ENCODE measurements around the gene TSPAN32.

The TSPAN32 gene

DNA sequence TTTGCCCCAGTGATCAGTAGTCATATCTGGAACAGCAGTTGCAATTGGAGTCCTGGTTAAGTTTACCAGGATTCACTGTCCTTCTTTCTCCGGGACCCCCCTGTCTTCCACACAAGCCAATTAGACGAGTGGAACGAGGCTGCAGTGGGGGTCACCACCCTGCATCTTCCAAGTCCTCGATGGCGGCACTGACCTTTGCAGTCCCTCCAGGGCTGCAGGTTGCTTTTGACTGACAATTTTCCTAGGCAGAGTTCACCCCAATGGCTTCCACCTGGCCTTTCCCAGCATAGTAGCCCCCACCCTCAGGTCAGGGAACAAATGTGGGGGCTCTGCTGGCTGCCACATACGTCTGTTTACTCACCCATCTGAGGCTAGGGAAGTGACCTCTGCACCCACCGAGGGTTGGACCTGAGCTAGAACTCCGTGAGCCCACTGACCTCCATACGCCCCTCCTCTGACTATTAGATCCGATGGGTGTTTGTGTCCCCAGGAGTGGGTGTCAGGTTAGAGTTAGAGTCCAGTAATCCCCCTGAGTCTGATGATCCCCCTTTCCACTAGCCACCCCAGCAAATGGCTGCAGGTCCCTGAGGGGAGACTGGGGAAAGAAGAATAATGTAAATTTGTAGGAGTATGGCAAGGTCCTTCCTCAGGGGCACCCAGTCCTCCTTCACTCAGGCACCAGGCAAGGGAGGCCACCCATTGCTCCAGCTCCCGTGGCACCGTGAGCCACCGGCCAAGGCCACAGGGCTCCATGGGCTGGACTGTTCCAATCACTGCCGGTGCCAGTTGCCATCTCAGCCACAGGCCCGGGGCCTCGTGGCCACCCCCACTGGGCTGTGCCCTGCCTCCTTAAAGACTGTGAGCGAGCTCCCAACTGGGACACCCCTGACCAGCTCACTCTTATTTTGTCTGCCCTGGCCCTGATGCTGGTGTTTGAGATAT is 5.6 kb upstream of the TSPAN32 start (continued):
- TF ChIP-seq, protein P1, sequence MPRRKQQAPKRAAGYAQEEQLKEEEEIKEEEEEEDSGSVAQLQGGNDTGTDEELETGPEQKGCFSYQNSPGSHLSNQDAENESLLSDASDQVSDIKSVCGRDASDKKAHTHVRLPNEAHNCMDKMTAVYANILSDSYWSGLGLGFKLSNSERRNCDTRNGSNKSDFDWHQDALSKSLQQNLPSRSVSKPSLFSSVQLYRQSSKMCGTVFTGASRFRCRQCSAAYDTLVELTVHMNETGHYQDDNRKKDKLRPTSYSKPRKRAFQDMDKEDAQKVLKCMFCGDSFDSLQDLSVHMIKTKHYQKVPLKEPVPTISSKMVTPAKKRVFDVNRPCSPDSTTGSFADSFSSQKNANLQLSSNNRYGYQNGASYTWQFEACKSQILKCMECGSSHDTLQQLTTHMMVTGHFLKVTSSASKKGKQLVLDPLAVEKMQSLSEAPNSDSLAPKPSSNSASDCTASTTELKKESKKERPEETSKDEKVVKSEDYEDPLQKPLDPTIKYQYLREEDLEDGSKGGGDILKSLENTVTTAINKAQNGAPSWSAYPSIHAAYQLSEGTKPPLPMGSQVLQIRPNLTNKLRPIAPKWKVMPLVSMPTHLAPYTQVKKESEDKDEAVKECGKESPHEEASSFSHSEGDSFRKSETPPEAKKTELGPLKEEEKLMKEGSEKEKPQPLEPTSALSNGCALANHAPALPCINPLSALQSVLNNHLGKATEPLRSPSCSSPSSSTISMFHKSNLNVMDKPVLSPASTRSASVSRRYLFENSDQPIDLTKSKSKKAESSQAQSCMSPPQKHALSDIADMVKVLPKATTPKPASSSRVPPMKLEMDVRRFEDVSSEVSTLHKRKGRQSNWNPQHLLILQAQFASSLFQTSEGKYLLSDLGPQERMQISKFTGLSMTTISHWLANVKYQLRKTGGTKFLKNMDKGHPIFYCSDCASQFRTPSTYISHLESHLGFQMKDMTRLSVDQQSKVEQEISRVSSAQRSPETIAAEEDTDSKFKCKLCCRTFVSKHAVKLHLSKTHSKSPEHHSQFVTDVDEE (CRISPR knock-in tag; IDR thresholded peaks at IDR 0.05): no peak
- TF ChIP-seq, protein P2, sequence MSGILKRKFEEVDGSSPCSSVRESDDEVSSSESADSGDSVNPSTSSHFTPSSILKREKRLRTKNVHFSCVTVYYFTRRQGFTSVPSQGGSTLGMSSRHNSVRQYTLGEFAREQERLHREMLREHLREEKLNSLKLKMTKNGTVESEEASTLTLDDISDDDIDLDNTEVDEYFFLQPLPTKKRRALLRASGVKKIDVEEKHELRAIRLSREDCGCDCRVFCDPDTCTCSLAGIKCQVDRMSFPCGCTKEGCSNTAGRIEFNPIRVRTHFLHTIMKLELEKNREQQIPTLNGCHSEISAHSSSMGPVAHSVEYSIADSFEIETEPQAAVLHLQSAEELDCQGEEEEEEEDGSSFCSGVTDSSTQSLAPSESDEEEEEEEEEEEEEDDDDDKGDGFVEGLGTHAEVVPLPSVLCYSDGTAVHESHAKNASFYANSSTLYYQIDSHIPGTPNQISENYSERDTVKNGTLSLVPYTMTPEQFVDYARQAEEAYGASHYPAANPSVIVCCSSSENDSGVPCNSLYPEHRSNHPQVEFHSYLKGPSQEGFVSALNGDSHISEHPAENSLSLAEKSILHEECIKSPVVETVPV (CRISPR knock-in tag; IDR thresholded peaks at IDR 0.05): no peak
- TF ChIP-seq, protein P3, sequence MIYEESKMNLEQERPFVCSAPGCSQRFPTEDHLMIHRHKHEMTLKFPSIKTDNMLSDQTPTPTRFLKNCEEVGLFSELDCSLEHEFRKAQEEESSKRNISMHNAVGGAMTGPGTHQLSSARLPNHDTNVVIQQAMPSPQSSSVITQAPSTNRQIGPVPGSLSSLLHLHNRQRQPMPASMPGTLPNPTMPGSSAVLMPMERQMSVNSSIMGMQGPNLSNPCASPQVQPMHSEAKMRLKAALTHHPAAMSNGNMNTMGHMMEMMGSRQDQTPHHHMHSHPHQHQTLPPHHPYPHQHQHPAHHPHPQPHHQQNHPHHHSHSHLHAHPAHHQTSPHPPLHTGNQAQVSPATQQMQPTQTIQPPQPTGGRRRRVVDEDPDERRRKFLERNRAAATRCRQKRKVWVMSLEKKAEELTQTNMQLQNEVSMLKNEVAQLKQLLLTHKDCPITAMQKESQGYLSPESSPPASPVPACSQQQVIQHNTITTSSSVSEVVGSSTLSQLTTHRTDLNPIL (CRISPR knock-in tag; IDR thresholded peaks at IDR 0.05; ENCODE audit: low read depth): no peak
- no peak for TF ChIP-seq ZFP30 (CRISPR knock-in tag; IDR thresholded peaks at IDR 0.05)
- no peak for TF ChIP-seq GLIS3 (CRISPR knock-in tag; IDR thresholded peaks at IDR 0.05)
- no peak for TF ChIP-seq CSDC2 (CRISPR knock-in tag; IDR thresholded peaks at IDR 0.05)
- TF ChIP-seq ISL1 (CRISPR knock-in tag; IDR thresholded peaks at IDR 0.05): no peak
- no peak for TF ChIP-seq ARNTL (CRISPR knock-in tag; IDR thresholded peaks at IDR 0.05; ENCODE audit: borderline replicate concordance, low read depth)
- no peak for TF ChIP-seq RARB (CRISPR knock-in tag; IDR thresholded peaks at IDR 0.05)

DNA sequence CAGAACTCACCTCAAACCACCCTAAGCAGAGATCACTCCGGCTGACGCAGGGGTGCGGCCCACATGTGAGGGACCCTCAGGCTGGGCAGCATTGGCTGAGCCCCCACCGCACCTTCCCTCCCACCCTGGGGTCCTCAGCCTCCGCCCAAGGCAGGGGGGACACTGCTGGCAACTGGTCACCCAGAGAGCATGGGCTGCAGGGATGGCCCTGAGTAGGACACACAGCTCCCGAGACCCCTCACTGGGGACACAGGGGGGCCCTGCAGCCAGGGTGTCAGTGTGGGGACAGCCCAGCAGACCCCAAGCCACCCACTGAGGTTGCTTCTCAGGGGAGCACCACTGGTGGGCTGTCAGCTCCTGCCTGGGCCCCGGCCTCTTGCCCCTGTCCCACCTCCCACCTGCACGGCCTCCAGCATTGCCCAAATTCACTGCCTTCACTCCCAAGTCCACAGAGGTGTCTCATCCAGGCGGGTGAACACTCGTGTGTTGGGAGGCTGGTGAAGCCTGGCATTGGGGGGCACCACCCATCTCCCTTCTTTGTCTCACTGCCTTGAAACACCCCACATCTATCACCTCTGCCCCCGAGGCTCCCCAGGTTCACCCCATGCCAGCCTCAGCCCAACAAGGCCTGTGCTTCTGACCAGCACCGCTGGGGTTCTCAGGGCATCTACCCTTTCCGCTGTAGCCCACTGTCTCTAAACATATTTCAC is 4.7 kb upstream of the TSPAN32 start:
- TF ChIP-seq, protein P3 (CRISPR knock-in tag; IDR thresholded peaks at IDR 0.05; ENCODE audit: low read depth): no peak
- no peak for TF ChIP-seq ISL1 (CRISPR knock-in tag; IDR thresholded peaks at IDR 0.05)
- no peak for TF ChIP-seq CSDC2 (CRISPR knock-in tag; IDR thresholded peaks at IDR 0.05)
- TF ChIP-seq ZNF70 (CRISPR knock-in tag; IDR thresholded peaks at IDR 0.05): no peak
- no peak for TF ChIP-seq GLIS3 (CRISPR knock-in tag; IDR thresholded peaks at IDR 0.05)
- no peak for TF ChIP-seq ZC3H10 (CRISPR knock-in tag; IDR thresholded peaks at IDR 0.05)
- TF ChIP-seq, protein P2 (CRISPR knock-in tag; IDR thresholded peaks at IDR 0.05): no peak
- TF ChIP-seq, protein P4, sequence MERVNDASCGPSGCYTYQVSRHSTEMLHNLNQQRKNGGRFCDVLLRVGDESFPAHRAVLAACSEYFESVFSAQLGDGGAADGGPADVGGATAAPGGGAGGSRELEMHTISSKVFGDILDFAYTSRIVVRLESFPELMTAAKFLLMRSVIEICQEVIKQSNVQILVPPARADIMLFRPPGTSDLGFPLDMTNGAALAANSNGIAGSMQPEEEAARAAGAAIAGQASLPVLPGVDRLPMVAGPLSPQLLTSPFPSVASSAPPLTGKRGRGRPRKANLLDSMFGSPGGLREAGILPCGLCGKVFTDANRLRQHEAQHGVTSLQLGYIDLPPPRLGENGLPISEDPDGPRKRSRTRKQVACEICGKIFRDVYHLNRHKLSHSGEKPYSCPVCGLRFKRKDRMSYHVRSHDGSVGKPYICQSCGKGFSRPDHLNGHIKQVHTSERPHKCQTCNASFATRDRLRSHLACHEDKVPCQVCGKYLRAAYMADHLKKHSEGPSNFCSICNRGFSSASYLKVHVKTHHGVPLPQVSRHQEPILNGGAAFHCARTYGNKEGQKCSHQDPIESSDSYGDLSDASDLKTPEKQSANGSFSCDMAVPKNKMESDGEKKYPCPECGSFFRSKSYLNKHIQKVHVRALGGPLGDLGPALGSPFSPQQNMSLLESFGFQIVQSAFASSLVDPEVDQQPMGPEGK (CRISPR knock-in tag; IDR thresholded peaks at IDR 0.05; ENCODE audit: borderline replicate concordance): no peak
- TF ChIP-seq TOX (CRISPR knock-in tag; IDR thresholded peaks at IDR 0.05; ENCODE audit: borderline replicate concordance): no peak
- no peak for TF ChIP-seq ARNTL (CRISPR knock-in tag; IDR thresholded peaks at IDR 0.05; ENCODE audit: borderline replicate concordance, low read depth)
- TF ChIP-seq, protein P1 (CRISPR knock-in tag; IDR thresholded peaks at IDR 0.05): no peak
- TF ChIP-seq ZFP3 (CRISPR knock-in tag; IDR thresholded peaks at IDR 0.05): no peak
- TF ChIP-seq BACH2 (CRISPR knock-in tag; IDR thresholded peaks at IDR 0.05; ENCODE audit: borderline replicate concordance): no peak
- no peak for TF ChIP-seq ZFP30 (CRISPR knock-in tag; IDR thresholded peaks at IDR 0.05)
- no peak for TF ChIP-seq PPARA (CRISPR knock-in tag; IDR thresholded peaks at IDR 0.05; ENCODE audit: borderline replicate concordance)
- ATAC-seq: no peak

All from SK-N-SH treated with all-trans-retinoic acid at 6 μM for 48 hours (cell line).